Nephron (organoid): ENCODE measurements around the gene DCTN4.

Experiments
- H3K27ac Mint-ChIP-seq, 3 experiments: 2 replicates each; pipeline ENCODE4 v1.8.0; 2020; ENCODE audit warnings: mixed read lengths in 3 of 3, mild to moderate bottlenecking in 2 of 3, moderate library complexity in 1 of 3
- H3K27me3 Mint-ChIP-seq: 2 replicates; pipeline ENCODE4 v1.8.0; 2021; ENCODE audit warnings: low read depth, mild to moderate bottlenecking, moderate library complexity, mixed read lengths
- H3K36me3 Mint-ChIP-seq: 2 replicates; pipeline ENCODE4 v1.8.0; 2020; ENCODE audit warnings: low read depth, mixed read lengths
- H3K4me1 Mint-ChIP-seq: 2 replicates; pipeline ENCODE4 v1.8.0; 2020; ENCODE audit warnings: mixed read lengths
- H3K4me3 Mint-ChIP-seq, 3 experiments: 2 replicates each; pipeline ENCODE4 v1.8.0; 2020; ENCODE audit warnings: mild to moderate bottlenecking in 3 of 3, mixed read lengths in 3 of 3, moderate library complexity in 2 of 3
- H3K9me3 Mint-ChIP-seq: 2 replicates; pipeline ENCODE4 v1.8.0; 2020; ENCODE audit warnings: mixed read lengths
- CTCF ChIP-seq, 3 experiments: fragments of 200-600 bp; sonication (generic); IDR thresholded peaks; one replicate each; pipeline ENCODE4 v1.5.0; 2021; ENCODE audit warnings: antibody characterized with exemption in 3 of 3; ENCODE audit not compliant: unreplicated experiment in 3 of 3

The DCTN4 gene

GRCh38 chr5:150764530-150764929 is 5.7 kb upstream of the DCTN4 start:
- Mint-ChIP-seq H3K36me3 (no peaks in the 10 kb centered on the region), H3K4me1 (peaks cover 22% of the 10 kb centered on the region), H3K27me3 (peaks cover 4% of the 10 kb centered on the region), H3K9me3 (no peaks in the 10 kb centered on the region), H3K4me3 (no peak overlapping the region), H3K27ac (peak overlapping the region in 1 of 3 experiments; percentile 87)
- no peak for TF ChIP-seq CTCF (IDR thresholded peaks at IDR 0.05; ENCODE audit: unreplicated experiment in 3 of 3)

GRCh38 chr5:150763023-150763769 is 4.4 kb upstream of the DCTN4 start:
- H3K4me1 Mint-ChIP-seq, result peaks cover 26% of the 10 kb centered on the region
- peak overlapping the region in 1 of 3 experiments; percentile 17 for H3K4me3 Mint-ChIP-seq
- H3K36me3 Mint-ChIP-seq, result no peaks in the 10 kb centered on the region
- H3K27me3 Mint-ChIP-seq, result peaks cover 4% of the 10 kb centered on the region
- TF ChIP-seq CTCF (IDR thresholded peaks at IDR 0.05; ENCODE audit: unreplicated experiment in 3 of 3), result no peak
- H3K27ac Mint-ChIP-seq, result peak overlapping the region; percentile 81 to 96 (median 87)
- no peaks in the 10 kb centered on the region for H3K9me3 Mint-ChIP-seq

GRCh38 chr5:150762211-150762610 is 3.4 kb upstream of the DCTN4 start:
- peak overlapping the region; percentile 81 to 96 (median 87) for H3K27ac Mint-ChIP-seq
- no peak for TF ChIP-seq CTCF (IDR thresholded peaks at IDR 0.05; ENCODE audit: unreplicated experiment in 3 of 3)
- no peak overlapping the region for H3K4me3 Mint-ChIP-seq
- peaks cover 29% of the 10 kb centered on the region for H3K4me1 Mint-ChIP-seq
- H3K36me3 Mint-ChIP-seq, result peaks cover 2% of the 10 kb centered on the region
- H3K27me3 Mint-ChIP-seq, result peaks cover 4% of the 10 kb centered on the region
- H3K9me3 Mint-ChIP-seq, result no peaks in the 10 kb centered on the region

GRCh38 chr5:150759334-150759583 is 442 bp upstream of the DCTN4 start:
- H3K27ac Mint-ChIP-seq, result no peak overlapping the region
- peaks cover 34% of the 10 kb centered on the region for H3K4me1 Mint-ChIP-seq
- no peak for TF ChIP-seq CTCF (IDR thresholded peaks at IDR 0.05; ENCODE audit: unreplicated experiment in 3 of 3)
- peaks cover 21% of the 10 kb centered on the region for H3K36me3 Mint-ChIP-seq
- no peaks in the 10 kb centered on the region for H3K27me3 Mint-ChIP-seq
- H3K9me3 Mint-ChIP-seq, result no peaks in the 10 kb centered on the region
- no peak overlapping the region for H3K4me3 Mint-ChIP-seq

GRCh38 chr5:150758203-150758530 is 650 bp downstream of the DCTN4 start:
- Mint-ChIP-seq H3K9me3 (no peaks in the 10 kb centered on the region), H3K27me3 (no peaks in the 10 kb centered on the region), H3K4me1 (peaks cover 23% of the 10 kb centered on the region), H3K36me3 (peaks cover 32% of the 10 kb centered on the region), H3K4me3 (no peak overlapping the region), H3K27ac (no peak overlapping the region)
- no peak for TF ChIP-seq CTCF (IDR thresholded peaks at IDR 0.05; ENCODE audit: unreplicated experiment in 3 of 3)

- TF ChIP-seq CTCF (IDR thresholded peaks at IDR 0.05; ENCODE audit: unreplicated experiment in 3 of 3), result no peak
- no peaks in the 10 kb centered on the region for H3K27me3 Mint-ChIP-seq
- peaks cover 39% of the 10 kb centered on the region for H3K36me3 Mint-ChIP-seq
- peaks cover 15% of the 10 kb centered on the region for H3K4me1 Mint-ChIP-seq
- no peaks in the 10 kb centered on the region for H3K9me3 Mint-ChIP-seq
- H3K4me3 Mint-ChIP-seq, result no peak overlapping the region
- peak overlapping the region in 1 of 3 experiments; percentile 5 for H3K27ac Mint-ChIP-seq
Measured at GRCh38 chr5:150757087-150757649, 1.6 kb downstream of the DCTN4 start.
